IPS-20b (cell line): Measurements from ENCODE around the gene RIPPLY2.
"Not testable (repeated sequence)": the region's sequence is repeated elsewhere in the genome, so short reads cannot be mapped to it uniquely, and the experiment has no call there.

Source experiments
- H3K27ac ChIP-seq: one replicate; pipeline ENCODE4 v1.5.1; 2013; ENCODE audit warnings: low read length
- H3K27me3 ChIP-seq: 2 replicates; pipeline ENCODE4 v1.6.1; 2013; ENCODE audit warnings: mild to moderate bottlenecking, low read length, inconsistent platforms; ENCODE audit not compliant: insufficient read depth
- H3K36me3 ChIP-seq: 2 replicates; pipeline ENCODE4 v1.6.1; 2013; ENCODE audit warnings: low read depth, mild to moderate bottlenecking, inconsistent platforms, low read length, moderate library complexity; ENCODE audit not compliant: insufficient read depth
- H3K4me1 ChIP-seq: 2 replicates; pipeline ENCODE4 v1.6.1; 2013; ENCODE audit warnings: mild to moderate bottlenecking, control low read depth, inconsistent platforms, low read length, moderate library complexity; ENCODE audit not compliant: insufficient read depth
- H3K4me3 ChIP-seq: 2 replicates; pipeline ENCODE4 v1.5.1; 2013; ENCODE audit warnings: mild to moderate bottlenecking, low read length, inconsistent platforms
- H3K9ac ChIP-seq: 2 replicates; pipeline ENCODE4 v1.6.1; 2013; ENCODE audit warnings: low read depth, mild to moderate bottlenecking, inconsistent platforms, low read length, moderate library complexity
- H3K9me3 ChIP-seq: 2 replicates; pipeline ENCODE4 v1.6.1; 2013; ENCODE audit warnings: mild to moderate bottlenecking, low read depth, low read length, inconsistent platforms; ENCODE audit not compliant: insufficient read depth

RIPPLY2 gene

GRCh38 chr6:83853178-83854000 lies at the start of gene RIPPLY2:
Gene RIPPLY2, plus strand, starts transcription at chr6:83853360. Its CDS starts 57 bp downstream, at chr6:83853417.
- H3K27ac ChIP-seq: no peak within 1 kb of the TSS
- peak within 1 kb of the TSS; percentile 81 for H3K4me3 ChIP-seq

GRCh38 chr6:83803492-83803891 lies 49.7 kb upstream of the RIPPLY2 start:
- not testable (repeated sequence) for H3K9ac ChIP-seq, H3K36me3 ChIP-seq, H3K4me1 ChIP-seq, H3K27me3 ChIP-seq, H3K4me3 ChIP-seq, H3K9me3 ChIP-seq, H3K27ac ChIP-seq

More at GRCh38 chr6:83853178-83854000, at the start of gene RIPPLY2:
- H3K9me3 ChIP-seq: no peaks in the 10 kb centered on the region
- H3K9ac ChIP-seq: peak within 1 kb of the TSS; percentile 24; the same call in 1 of the 2 replicates
- peaks cover 57% of the 10 kb centered on the region for H3K27me3 ChIP-seq
- peaks cover 3% of the 10 kb centered on the region; the same call in 1 of the 2 replicates for H3K4me1 ChIP-seq
- H3K36me3 ChIP-seq: no peaks in the 10 kb centered on the region

GRCh38 chr6:83804886-83805285 lies 48.3 kb upstream of the RIPPLY2 start:
- Histone ChIP-seq H3K9me3 (no peaks in the 10 kb centered on the region), H3K4me1 (no peaks in the 10 kb centered on the region), H3K27me3 (no peaks in the 10 kb centered on the region), H3K9ac (no peak overlapping the region), H3K27ac (no peak overlapping the region), H3K4me3 (no peak overlapping the region), H3K36me3 (no peaks in the 10 kb centered on the region)

GRCh38 chr6:83808005-83808404 lies 45.2 kb upstream of the RIPPLY2 start:
- no peaks in the 10 kb centered on the region for H3K36me3 ChIP-seq
- H3K9me3 ChIP-seq: no peaks in the 10 kb centered on the region
- H3K27me3 ChIP-seq: no peaks in the 10 kb centered on the region
- H3K9ac ChIP-seq: no peak overlapping the region
- H3K27ac ChIP-seq: no peak overlapping the region
- H3K4me3 ChIP-seq: no peak overlapping the region
- H3K4me1 ChIP-seq: no peaks in the 10 kb centered on the region

GRCh38 chr6:83808926-83809325 lies 44.2 kb upstream of the RIPPLY2 start:
- Histone ChIP-seq H3K36me3 (no peaks in the 10 kb centered on the region), H3K9me3 (no peaks in the 10 kb centered on the region), H3K4me1 (no peaks in the 10 kb centered on the region), H3K9ac (no peak overlapping the region), H3K4me3 (no peak overlapping the region), H3K27ac (no peak overlapping the region), H3K27me3 (no peaks in the 10 kb centered on the region)

- Histone ChIP-seq H3K27me3 (no peaks in the 10 kb centered on the region), H3K9ac (no peak overlapping the region), H3K27ac (no peak overlapping the region), H3K4me1 (no peaks in the 10 kb centered on the region), H3K36me3 (no peaks in the 10 kb centered on the region), H3K9me3 (no peaks in the 10 kb centered on the region), H3K4me3 (no peak overlapping the region)
Observed at GRCh38 chr6:83812595-83812994, 40.6 kb upstream of the RIPPLY2 start.

GRCh38 chr6:83815631-83816272 lies 37.4 kb upstream of the RIPPLY2 start:
- Histone ChIP-seq H3K9ac (no peak overlapping the region), H3K4me3 (no peak overlapping the region), H3K4me1 (no peaks in the 10 kb centered on the region), H3K36me3 (no peaks in the 10 kb centered on the region), H3K9me3 (no peaks in the 10 kb centered on the region), H3K27me3 (no peaks in the 10 kb centered on the region), H3K27ac (no peak overlapping the region)

GRCh38 chr6:83822629-83823169 lies 30.5 kb upstream of the RIPPLY2 start:
- Histone ChIP-seq H3K27ac (no peak overlapping the region), H3K9me3 (peaks cover 5% of the 10 kb centered on the region; the same call in 1 of the 2 replicates), H3K4me3 (no peak overlapping the region), H3K4me1 (peaks cover 14% of the 10 kb centered on the region), H3K27me3 (no peaks in the 10 kb centered on the region), H3K36me3 (no peaks in the 10 kb centered on the region), H3K9ac (no peak overlapping the region)

- H3K36me3 ChIP-seq: no peaks in the 10 kb centered on the region
- no peaks in the 10 kb centered on the region for H3K27me3 ChIP-seq
- H3K4me1 ChIP-seq: peaks cover 14% of the 10 kb centered on the region
- H3K4me3 ChIP-seq: no peak overlapping the region
- peaks cover 5% of the 10 kb centered on the region; the same call in 1 of the 2 replicates for H3K9me3 ChIP-seq
- H3K27ac ChIP-seq: no peak overlapping the region
- H3K9ac ChIP-seq: no peak overlapping the region
Observed at GRCh38 chr6:83824388-83824801, 28.8 kb upstream of the RIPPLY2 start.

- H3K4me1 ChIP-seq: peaks cover 14% of the 10 kb centered on the region
- H3K27ac ChIP-seq: no peak overlapping the region
Observed at GRCh38 chr6:83824831-83825230, 28.3 kb upstream of the RIPPLY2 start.

GRCh38 chr6:83827050-83827449 lies 26.1 kb upstream of the RIPPLY2 start:
- no peak overlapping the region for H3K27ac ChIP-seq
- H3K27me3 ChIP-seq: no peaks in the 10 kb centered on the region
- peaks cover 5% of the 10 kb centered on the region; the same call in 1 of the 2 replicates for H3K9me3 ChIP-seq
- H3K4me3 ChIP-seq: no peak overlapping the region
- no peak overlapping the region for H3K9ac ChIP-seq
- H3K4me1 ChIP-seq: peaks cover 9% of the 10 kb centered on the region
- H3K36me3 ChIP-seq: no peaks in the 10 kb centered on the region

More at GRCh38 chr6:83824831-83825230, 28.3 kb upstream of the RIPPLY2 start:
- no peaks in the 10 kb centered on the region for H3K27me3 ChIP-seq
- H3K4me3 ChIP-seq: no peak overlapping the region
- peaks cover 5% of the 10 kb centered on the region; the same call in 1 of the 2 replicates for H3K9me3 ChIP-seq
- no peak overlapping the region for H3K9ac ChIP-seq
- H3K36me3 ChIP-seq: no peaks in the 10 kb centered on the region
